GM10266 (cell line): ENCODE data around the gene PLS1.
A peak's percentile ranks its signal among the peaks of the same experiment; 100 is the strongest.
"Not testable (repeated sequence)": the region's sequence is repeated elsewhere in the genome, so short reads cannot be mapped to it uniquely, and the experiment has no call there.

Experiments used
- DNase-seq: peaks from one replicate; pipeline ENCODE4 v3.0.0; 2012; ENCODE audit errors: extremely low spot score
- CTCF ChIP-seq: IDR thresholded peaks from 2 replicates; pipeline ENCODE4 v1.5.1; 2012; ENCODE audit warnings: mild to moderate bottlenecking, low read depth; ENCODE audit not compliant: control insufficient read depth, insufficient read depth; ENCODE audit errors: missing control alignments

PLS1 gene

GRCh38 chr3:142586803-142587406, 9.3 kb upstream of the PLS1 start:
- peak; percentile 39 for TF ChIP-seq CTCF
- no peak for DNase-seq

- no peak for TF ChIP-seq CTCF
- DNase-seq: no peak
Measured at GRCh38 chr3:142588703-142589102, 7.5 kb upstream of the PLS1 start.

DNA sequence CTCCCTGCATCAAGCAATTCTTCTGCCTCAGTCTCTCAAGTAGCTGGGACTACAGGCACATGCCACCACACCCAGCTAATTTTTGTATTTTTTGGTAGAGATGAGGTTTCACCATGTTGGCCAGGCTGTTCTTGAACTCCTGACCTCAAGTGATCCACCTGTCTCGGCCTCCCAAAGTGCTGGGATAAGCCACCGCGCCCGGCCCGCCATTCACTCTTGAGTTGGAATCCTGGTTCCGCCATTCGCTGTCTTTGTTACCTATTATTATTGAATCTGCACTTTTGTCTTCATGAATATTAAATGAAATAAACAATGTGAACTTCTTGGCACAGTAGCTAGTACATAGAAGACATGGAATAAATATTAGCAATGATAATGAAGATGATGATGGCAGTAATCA, 3.9 kb upstream of the PLS1 start:
- DNase-seq: not testable (repeated sequence)

DNA sequence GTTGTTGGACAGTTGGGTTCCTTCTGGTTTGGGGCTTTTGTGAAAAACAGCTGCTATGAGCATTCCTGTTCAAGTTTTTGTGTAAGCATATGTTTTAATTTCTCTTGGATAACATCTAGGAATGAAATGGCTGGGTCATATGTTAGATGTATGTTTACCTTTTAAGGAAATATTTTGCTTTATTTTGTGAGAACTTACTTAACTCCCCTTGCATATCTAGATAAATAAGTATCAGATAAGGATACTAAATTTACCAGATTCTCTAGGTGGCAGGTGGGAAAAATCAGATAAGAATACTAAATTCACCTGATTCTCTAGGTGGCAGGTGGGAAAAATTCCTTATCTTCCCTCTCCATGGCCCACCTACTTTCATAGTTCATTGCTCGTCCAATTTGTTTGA, 1.1 kb upstream of the PLS1 start:
- DNase-seq: no peak
- no peak for TF ChIP-seq CTCF

GRCh38 chr3:142595581-142595950, 627 bp upstream of the PLS1 start:
- TF ChIP-seq CTCF: no peak
- no peak for DNase-seq

- TF ChIP-seq CTCF: no peak
- DNase-seq: no peak
Measured at GRCh38 chr3:142596726-142597088, 514 bp downstream of the PLS1 start.

DNA sequence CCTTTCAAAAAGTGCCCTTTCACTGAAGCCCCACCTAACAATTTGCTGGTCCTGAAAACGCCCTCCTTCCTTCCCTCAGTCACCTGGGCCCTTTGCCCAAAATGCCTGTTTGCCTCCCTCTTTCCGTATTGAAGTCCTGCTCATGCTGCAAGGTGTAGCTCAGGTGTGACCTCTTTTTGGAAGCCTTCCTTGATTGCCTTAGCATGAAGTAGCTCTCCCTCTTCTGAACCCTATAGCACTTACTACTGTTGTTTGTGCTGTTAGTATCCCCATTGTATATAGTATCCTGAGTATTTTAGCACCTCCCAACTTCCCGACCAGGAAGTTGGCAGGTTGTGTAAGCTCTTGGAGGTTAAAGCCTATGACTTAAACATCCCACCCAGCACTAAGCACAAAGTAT, 1.7 kb downstream of the PLS1 start:
- no peak for DNase-seq
- no peak for TF ChIP-seq CTCF

GRCh38 chr3:142601713-142602112, 5.5 kb downstream of the PLS1 start:
- no peak for DNase-seq
- TF ChIP-seq CTCF: no peak
